Epidermal melanocyte (primary cell): ENCODE data around the gene CUEDC1.

Experiments
- DNase-seq: peaks from one replicate; pipeline ENCODE4 v3.0.0; 2011; ENCODE audit warnings: low spot score; ENCODE audit not compliant: insufficient read length

Gene CUEDC1

GRCh38 chr17:57876023-57876865 lies 79.0 kb downstream of the CUEDC1 start:
- DNase-seq = no peak

GRCh38 chr17:57875290-57876022 lies 79.8 kb downstream of the CUEDC1 start:
- peak; percentile 96 for DNase-seq

- DNase-seq = peak; percentile 91
Measured at GRCh38 chr17:57874434-57875289, 80.5 kb downstream of the CUEDC1 start.

- no peak for DNase-seq
Measured at GRCh38 chr17:57874058-57874419, 81.2 kb downstream of the CUEDC1 start.

GRCh38 chr17:57873261-57874057 lies 81.8 kb downstream of the CUEDC1 start:
- DNase-seq = no peak

- no peak for DNase-seq
Measured at GRCh38 chr17:57872536-57872935, 82.7 kb downstream of the CUEDC1 start.

- DNase-seq = no peak
Measured at GRCh38 chr17:57871863-57872262, 83.3 kb downstream of the CUEDC1 start.

GRCh38 chr17:57871155-57871554 lies 84.1 kb downstream of the CUEDC1 start:
- no peak for DNase-seq

GRCh38 chr17:57870283-57870635 lies 85.0 kb downstream of the CUEDC1 start:
- no peak for DNase-seq

GRCh38 chr17:57869617-57870282 lies 85.5 kb downstream of the CUEDC1 start:
- no peak for DNase-seq

GRCh38 chr17:57868910-57869616 lies 86.1 kb downstream of the CUEDC1 start:
- DNase-seq = no peak

- DNase-seq = peak; percentile 67
Measured at GRCh38 chr17:57868007-57868909, 87.0 kb downstream of the CUEDC1 start.

- DNase-seq = no peak
Measured at GRCh38 chr17:57867126-57867525, 88.1 kb downstream of the CUEDC1 start.

- DNase-seq = no peak
Measured at GRCh38 chr17:57866723-57867122, 88.5 kb downstream of the CUEDC1 start.

GRCh38 chr17:57866319-57866718 lies 88.9 kb downstream of the CUEDC1 start:
- no peak for DNase-seq

- DNase-seq = no peak
Measured at GRCh38 chr17:57864273-57864672, 90.9 kb downstream of the CUEDC1 start.

- no peak for DNase-seq
Measured at GRCh38 chr17:57862694-57863667, 92.2 kb downstream of the CUEDC1 start.
